NOMO-1 treated with DMSO at 0.1 percent for 48 hours (cell line): ENCODE measurements around the gene ASAP2.

Experiments used
- DNase-seq: peaks from one replicate; lab custom pipeline; 2025; ENCODE audit not compliant: unreplicated experiment; lab: John Stamatoyannopoulos, UW

Gene ASAP2

GRCh38 chr2:9179572-9180201 is 26.9 kb upstream of the ASAP2 start:
- DNase-seq: no peak

GRCh38 chr2:9184361-9184760 is 22.3 kb upstream of the ASAP2 start:
- DNase-seq: no peak

DNA sequence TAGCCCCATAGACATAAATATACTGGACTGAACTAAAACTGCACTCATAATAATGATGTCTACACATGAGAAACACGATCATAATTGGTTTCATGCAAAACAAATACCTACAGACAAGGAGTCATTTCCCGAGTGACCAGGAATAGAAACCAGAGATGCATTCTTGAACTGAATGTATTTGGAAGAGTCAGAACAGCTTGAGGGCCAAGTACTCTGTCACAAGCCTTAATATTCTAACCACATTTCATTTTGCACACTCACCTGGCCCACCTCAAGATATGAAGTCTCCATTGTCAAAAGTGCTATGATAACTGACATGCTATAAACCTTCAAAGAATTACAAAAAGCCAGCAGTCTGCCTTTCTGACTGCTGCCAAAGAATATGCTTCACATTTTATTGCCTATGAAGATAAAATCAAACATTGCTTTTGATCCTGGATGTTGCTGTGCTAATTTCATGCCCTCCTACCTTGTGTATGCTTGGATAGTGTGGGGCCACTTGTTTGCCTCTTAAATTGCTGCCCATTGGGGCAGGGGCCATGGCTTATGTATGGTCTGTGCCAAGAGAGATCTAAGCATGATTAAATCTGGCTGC is 18.9 kb upstream of the ASAP2 start:
- DNase-seq: no peak

- DNase-seq: no peak
These were observed 17.8 kb upstream of the ASAP2 start for GRCh38 chr2:9188823-9189222.

DNA sequence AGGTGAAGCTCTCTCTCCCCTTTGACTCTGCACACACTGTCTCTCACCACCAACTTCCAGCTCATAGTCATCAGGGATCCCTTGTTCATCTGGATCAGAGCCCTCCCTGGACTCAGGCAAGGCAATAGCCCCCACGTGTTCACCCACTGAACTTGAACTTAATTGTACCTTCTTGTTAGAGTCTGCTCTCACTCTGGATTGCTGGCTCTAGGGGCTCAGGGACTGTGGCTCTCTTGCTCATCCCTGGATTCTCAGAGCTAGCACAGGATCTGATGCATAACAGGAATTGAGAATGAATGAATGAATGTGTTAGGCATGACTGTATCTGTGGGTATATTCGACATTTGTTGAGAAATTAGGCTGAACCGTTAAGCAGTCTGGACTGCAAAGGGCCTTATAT is 16.7 kb upstream of the ASAP2 start:
- no peak for DNase-seq

GRCh38 chr2:9191041-9191481 is 15.6 kb upstream of the ASAP2 start:
- DNase-seq: no peak

DNA sequence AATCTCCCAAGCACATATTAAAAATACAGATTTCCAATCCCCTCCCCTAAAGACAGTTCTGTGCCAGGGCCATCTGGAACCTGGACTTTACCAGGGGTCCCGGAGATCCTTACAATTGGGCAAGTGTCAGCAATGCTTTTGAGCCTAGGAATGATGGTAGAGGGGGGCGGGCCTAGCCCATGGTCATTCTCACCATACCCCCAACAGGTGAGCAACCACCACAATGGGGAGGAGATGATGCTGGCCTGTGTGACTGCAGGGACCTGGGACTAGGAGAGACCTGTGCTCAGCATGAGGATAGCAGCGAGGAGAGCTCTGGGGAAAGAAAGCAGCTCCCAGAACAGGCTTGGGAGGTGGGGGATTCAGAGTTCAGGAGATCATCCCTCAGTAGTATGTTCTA is 13.9 kb upstream of the ASAP2 start:
- DNase-seq: no peak

DNA sequence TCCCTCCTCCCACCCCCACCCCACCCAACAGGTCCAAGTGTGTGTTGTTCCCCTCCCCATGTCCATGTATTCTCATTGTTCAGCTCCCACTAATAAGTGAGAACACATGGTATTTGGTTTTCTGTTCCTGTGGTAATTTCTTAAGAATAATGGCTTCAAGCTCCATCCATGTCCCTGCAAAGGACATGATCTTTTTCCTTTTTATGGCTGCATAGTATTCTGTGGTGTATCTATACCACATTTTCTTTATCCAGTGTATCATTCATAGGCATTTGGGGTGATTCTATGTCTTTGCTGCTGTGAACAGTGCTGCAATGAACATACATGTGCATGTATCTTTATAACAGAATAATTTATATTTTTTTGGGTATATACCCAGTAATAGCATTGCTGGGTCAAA is 12.3 kb upstream of the ASAP2 start:
- no peak for DNase-seq

DNA sequence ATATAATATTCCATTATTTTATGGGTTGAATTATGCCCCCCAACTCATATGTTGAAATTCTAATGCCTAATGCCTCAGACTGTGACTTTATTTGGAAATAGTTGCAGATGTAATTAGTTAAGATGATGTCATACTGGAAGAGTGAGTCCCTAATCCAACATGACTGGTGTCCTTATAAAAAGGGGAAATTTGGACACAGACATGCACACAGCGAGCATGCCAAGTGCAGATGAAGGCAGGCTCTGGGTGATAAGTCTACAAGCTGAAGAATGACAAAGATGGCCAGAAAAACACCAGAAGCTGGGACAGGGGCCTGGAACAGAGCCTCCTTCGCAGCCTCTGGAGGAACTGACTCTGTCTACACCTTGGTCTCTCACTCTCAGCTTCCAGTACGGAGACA is 10.0 kb upstream of the ASAP2 start:
- no peak for DNase-seq

DNA sequence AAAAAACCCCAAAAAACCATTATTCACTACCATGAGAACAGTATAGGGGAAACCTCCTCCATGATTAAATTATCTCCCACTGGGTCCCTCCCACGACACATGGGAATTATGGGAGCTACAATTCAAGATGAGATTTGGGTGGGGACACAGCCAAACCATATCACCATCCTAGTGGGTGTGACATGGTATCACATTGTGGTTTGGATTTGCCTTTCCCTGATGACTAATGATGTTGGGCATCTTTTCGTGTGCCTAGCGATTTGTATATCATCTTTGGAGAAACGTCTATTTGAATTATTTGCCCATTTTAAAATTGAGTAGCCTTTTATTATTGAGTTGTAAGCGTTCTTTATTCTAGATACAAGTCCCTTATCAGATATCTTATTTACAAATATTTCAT is 8.7 kb upstream of the ASAP2 start:
- DNase-seq: no peak

DNA sequence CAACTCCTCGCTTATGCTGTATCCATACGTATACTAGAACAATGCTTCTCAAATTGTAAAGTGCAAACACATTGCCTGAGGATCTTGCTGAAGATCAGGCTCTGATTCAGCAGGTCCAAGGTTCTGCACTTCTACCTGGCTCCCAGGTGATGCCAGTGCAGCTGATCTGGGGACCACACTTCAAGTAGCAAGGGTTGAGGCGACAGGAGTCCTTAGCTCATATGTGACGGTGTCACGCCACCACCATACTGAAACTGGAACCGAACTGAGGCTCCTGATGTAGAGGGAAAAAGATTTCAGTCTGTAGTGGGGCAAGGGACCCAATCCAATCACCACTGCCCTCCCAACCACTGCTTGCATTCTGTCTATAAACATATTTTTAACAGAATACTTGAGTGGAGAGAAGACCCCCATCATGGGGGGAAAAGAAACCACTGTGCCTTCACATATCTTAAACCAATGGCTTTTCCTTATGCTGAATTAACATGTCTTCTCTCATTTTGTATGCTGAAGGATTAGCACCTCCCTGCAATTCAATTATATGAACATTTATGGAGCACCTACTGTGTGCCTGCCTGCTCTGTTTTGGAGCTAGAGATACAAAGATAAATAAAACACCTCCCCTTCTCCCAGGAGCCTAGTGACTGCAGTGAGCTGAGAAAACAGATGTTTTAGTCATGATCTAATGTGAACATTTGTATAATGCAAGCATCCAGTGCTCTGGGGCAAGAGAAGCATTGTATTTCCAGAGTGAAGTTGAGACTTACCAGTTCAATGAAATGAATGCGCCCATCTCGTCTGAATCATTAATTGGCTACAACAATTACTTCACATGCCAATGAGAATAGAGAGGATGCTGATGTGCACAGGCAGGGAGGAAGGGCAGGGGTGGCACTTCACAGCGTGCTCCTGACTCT is 6.6 kb upstream of the ASAP2 start:
- DNase-seq: no peak

GRCh38 chr2:9200633-9201015 is 6.0 kb upstream of the ASAP2 start:
- no peak for DNase-seq

DNA sequence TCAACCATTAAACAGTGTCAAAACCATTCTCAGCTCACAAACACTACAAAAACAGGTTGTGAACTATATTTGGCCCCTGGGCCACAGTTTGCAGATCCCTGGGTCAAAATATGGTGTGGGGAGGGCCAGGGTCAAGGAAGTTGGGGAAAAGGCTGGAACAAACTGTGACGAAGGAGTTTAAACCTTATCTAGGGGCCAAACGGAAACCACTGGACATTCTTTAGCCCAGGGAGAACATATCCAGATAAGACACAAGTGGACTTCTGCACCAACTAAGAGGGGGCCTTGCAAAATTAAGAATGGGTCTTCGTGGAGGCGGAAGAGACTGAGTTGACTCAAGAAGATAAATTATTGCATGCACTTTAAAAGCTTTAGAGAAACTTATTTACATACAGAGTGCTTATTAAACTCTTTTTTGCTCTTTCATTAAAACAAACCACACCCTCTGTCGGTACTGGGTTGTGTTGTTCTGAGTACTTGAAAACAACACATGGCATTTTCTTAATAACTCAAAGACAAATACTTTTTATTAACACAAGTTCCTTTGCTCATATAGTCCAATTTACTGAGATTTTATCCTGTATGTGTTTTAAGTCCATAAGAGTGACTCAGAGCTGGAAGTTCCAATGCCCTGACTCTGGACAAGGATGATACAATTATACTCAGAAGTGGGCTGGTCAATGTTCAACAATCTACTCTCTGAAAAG is 5.3 kb upstream of the ASAP2 start:
- no peak for DNase-seq

- no peak for DNase-seq
These were observed 3.6 kb upstream of the ASAP2 start for GRCh38 chr2:9203006-9203405.

- DNase-seq: no peak
These were observed 2.7 kb upstream of the ASAP2 start for GRCh38 chr2:9203876-9204275.

DNA sequence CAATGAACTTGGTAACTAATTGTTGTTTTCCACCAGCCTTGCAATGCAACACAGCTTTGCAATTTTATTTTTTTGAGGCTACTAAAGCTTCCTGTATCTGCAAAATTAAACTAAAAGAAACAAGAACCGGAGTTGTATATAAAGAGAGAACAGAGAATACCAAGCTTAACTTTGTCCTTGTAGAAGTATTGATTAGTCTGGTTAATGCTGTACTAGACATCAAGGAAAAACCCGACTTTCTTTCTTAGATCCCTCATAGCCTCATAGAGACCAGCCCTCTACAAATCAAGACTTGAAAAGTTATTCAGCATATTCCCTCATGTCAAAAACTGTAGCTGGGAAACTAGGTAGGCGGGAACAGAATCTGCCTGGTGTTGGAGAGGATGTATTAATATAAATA is 1.7 kb upstream of the ASAP2 start:
- no peak for DNase-seq

GRCh38 chr2:9205486-9205885 is 1.1 kb upstream of the ASAP2 start:
- DNase-seq: peak; percentile 54

- no peak for DNase-seq
These were observed 504 bp downstream of the ASAP2 start for GRCh38 chr2:9206991-9207640.

DNA sequence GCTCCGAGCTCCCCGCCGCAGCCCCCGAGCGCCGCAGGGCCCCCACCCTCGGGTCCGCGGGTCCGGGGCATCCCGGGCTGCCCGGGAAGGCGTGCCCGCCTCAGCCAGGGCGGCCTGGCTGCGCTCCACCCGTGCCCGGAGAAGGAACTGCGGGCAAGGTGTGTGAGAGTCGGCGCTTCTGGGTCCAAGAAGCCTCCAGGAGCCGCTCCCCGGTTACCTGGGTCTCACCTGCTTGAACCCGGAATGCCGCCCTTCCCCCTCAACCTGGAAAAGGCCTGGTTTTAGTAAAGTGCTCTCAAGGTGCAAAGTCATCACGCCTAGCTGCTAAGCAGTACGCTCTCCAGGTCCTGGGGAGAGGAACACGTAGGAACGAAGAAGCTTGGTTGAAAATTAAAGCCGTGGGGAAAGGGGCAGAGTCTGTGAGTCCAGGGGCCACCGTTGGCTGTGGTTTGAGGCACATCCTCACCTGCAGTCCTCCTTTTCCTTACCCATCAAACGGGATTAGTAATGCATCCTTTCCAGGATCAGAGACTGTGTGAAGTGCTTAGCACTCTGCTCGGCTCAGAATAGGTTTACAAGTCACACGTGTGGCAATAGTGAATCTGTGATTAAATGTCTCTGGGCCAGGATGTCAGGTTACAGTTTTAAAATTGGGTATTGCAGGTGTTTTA is 1.2 kb downstream of the ASAP2 start:
- DNase-seq: no peak

- DNase-seq: no peak
These were observed 2.3 kb downstream of the ASAP2 start for GRCh38 chr2:9208875-9209274.

DNA sequence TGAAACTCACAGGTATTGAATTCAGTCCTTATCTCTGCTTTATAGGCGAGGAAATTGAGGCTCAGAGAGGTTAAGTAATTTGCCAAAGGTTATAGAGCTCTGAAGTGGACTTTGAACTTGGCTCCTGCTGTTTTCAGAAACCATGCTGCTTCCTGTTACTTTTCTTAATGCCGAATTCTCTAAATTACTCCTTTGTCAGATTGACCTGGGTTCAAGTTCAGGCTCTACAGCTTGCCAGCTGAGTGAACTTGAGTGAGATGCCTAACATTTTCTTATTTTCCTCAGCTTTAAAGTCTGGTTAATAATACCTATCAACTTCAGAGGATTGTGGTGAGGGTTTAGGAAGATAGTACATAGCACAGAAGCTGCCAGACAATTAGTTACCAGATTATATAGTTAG is 3.4 kb downstream of the ASAP2 start:
- DNase-seq: no peak
